Measurements from ENCODE around the gene TBXAS1.

DNA sequence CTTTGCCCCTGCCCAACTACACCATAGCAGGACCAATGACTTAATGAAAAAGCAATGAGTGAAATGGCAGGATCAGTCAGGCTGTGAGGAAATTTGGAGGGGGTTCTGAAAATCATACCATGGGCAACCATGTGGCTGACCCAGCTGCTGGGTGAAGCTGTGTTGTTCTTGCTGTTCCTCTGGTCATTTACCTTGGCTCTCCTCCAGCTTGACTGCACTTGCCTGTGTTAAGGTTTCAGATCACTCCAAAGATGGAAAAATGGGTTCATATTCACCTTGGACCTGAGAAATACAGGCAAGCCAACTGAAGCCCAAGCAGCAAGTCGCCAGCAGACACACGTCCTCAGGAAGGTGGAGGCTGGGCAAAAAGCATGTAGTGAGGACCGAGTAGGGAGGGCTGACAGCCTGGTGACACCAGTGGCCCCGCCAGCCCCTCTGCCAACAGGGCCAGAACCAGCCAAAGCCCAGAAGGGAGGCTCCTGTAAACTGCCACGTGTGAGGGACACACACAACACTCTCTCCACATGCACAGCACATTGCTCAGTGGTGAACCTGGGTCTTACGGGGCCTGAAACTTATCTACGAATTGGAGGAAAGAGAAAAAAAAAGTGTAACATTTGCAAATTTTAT is 193.6 kb downstream of the TBXAS1 start:
- TF ChIP-seq, protein P1, sequence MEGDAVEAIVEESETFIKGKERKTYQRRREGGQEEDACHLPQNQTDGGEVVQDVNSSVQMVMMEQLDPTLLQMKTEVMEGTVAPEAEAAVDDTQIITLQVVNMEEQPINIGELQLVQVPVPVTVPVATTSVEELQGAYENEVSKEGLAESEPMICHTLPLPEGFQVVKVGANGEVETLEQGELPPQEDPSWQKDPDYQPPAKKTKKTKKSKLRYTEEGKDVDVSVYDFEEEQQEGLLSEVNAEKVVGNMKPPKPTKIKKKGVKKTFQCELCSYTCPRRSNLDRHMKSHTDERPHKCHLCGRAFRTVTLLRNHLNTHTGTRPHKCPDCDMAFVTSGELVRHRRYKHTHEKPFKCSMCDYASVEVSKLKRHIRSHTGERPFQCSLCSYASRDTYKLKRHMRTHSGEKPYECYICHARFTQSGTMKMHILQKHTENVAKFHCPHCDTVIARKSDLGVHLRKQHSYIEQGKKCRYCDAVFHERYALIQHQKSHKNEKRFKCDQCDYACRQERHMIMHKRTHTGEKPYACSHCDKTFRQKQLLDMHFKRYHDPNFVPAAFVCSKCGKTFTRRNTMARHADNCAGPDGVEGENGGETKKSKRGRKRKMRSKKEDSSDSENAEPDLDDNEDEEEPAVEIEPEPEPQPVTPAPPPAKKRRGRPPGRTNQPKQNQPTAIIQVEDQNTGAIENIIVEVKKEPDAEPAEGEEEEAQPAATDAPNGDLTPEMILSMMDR (IDR thresholded peaks at IDR 0.05), result no peak
- TF ChIP-seq EP300 (IDR thresholded peaks at IDR 0.05) (no peak), POLR2A (IDR thresholded peaks at IDR 0.05; ENCODE audit: low read depth) (no peak)

All from esophagus muscularis mucosa (tissue), 4 donors.